Activated CD8-positive, alpha-beta memory T cell treated with anti-CD3 and anti-CD28 coated beads for 1 hour (primary cell): ENCODE measurements around the gene SCLY.

Source experiments
- DNase-seq, 2 donors: peaks; one replicate each; pipeline ENCODE4 v3.0.0-alpha.2; 2020; ENCODE audit warnings: low read depth in 1 of 2; ENCODE audit errors: extremely low read depth in 1 of 2

The SCLY gene

DNA sequence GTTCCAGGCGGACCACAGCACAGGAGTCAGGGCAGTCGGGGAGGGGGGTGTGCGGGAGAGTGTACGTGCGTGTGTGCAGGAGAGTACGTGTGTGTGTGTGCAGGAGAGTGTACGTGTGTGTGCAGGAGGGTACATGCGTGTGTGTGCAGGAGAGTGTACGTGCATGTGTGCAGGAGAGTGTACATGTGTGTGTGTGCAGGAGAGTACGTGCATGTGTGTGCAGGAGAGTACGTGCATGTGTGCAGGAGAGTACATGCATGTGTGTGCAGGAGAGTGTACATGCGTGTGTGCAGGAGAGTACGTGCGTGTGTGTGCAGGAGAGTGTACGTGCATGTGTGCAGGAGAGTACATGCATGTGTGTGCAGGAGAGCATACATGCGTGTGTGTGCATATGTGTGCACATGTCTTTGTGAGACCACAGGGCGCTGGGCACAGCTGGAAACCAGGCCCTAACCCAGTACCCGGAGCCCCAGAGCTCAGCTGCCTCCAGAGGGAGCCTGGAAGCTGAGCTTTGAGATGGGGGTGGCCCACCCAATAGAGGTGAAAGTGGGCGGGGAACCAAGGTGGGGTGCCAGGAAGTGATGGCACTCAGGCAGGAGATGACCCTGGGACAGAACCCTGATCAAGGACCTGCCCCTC, 63.8 kb downstream of the SCLY start:
- DNase-seq = no peak

DNA sequence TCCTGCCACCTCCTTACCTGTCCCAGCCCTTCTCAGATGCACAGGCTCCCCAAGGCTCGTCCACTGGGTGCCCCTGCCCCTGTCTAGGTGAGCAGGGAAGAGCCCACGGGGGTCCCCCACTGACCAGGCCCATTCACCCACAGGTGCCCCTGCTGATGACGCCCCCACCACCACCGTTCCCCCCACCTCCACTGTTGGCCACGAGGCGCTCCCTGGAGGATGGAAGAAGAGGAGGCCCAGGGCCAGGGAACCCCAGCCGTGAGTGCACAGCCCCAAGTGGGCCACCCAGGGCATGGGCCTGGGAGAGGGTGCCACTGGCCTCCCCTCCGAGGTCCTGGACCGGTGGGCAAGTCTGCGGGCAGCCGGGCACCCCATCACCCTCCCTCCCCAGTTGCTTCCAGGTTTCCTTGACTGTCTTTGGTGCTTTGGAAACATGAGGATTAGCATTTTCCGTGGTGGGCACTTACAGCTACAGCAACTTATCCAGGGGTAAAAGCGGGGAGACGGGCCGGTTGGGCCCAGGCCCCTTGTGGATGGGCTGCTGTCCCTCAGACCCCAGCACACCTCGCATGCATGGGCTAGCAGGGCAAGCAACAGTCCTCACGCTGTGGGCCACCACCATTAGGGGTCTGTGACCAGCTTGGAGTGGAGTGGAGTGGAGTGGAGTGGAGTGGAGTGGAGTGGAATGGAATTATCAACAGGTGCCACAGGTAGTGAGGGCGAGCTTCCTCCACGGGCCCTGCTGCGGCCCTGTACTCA, 64.5 kb downstream of the SCLY start:
- no peak for DNase-seq

DNA sequence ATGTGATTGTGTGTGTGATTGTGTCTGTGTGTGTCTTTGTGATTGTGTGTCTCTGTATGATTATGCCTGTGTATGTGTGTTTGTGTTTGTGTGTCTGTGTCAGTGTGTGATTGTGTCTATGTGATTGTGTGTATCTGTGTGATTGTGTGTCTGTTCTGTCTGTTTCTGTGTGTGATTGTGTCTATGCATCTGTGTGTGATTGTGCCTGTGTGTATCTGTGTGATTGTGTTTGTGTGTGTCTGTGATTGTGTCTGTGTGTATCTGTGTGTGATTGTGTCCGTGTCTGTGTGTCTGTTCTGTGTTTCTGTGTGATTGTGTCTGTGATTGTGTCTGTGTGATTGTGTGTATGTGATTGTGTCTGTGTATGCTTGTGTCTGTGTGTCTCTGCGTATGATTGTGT, 65.5 kb downstream of the SCLY start:
- no peak for DNase-seq

DNA sequence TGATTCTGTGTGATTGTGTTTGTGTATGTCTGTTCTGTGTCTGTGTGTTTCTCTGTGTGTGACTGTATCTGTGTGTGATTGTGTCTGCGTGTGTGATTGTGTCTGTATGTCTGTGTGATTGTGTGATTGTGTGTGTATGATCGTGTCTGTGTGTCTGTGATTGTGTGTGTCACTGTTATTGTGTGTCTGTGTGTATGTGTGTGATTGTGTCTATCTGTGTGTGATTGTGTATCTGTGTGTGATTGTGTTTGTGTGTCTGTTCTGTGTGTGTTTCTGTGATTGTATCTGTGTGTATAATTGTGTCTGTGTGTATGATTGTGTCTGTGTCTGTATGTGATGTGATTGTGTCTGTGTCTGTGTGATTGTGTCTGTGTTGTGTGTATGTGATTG, 66.0 kb downstream of the SCLY start:
- no peak for DNase-seq

DNA sequence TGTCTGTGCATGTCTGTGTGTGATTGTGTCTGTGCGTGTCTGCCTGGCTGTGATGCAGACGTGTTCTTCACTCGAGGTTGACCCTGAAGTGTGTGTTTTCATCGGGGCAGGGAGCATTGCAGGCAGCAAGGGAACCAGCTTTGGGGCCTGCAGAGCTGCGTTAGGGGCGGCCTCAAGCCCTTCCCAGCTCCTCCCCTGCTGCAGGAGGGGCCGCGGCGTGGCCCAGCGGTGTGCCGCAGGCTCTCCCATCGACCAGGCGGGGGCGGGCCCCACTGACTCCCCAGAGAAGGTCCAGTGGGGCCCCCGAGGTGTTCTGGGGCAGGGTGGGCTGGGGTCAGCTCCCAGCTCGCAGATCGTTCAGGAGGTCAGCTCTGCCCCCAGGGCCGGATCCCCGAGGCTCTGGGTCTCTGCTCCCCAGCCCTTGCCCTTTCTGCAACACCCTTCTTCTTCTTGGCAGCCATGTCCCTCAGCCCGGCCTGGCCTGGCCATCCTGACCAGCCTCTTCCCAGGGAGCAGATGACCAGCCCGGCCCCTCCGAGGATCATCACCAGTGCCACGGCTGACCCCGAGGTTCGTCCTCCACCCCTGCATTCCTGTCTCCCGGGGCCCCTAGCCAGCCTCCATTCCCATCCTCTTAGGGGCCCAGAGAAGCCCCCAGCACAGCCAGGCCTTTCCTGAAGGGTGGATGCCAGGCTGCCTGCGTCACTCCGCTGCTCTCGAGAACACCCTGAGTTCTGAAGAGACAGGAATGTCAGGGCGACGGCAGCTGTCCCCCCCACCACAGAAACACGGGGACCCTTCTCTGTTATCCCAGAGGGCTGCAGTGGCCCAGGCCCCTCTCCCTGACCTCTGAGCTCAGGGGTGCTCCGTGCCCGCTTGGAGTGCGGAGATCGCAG, 66.6 kb downstream of the SCLY start:
- no peak for DNase-seq

DNA sequence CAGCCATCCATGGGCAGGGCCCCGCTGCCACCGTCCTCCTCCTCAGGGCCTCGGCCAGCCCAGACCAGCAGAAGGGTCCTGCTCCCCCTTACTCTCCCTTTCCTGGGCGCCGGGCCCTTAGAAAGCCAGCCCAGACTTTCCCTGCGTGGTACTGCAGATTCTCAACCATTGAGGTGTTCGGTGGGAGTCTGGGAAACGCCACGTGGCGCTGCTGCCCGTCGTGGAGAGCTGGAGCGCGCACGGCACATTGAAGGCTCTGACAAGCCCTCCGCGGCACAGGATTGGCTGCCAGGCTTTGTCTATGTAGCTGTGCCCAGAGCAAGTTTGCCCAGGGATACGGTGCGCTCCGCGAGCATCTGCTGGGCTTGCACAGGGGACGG, 67.2 kb downstream of the SCLY start:
- DNase-seq = no peak

DNA sequence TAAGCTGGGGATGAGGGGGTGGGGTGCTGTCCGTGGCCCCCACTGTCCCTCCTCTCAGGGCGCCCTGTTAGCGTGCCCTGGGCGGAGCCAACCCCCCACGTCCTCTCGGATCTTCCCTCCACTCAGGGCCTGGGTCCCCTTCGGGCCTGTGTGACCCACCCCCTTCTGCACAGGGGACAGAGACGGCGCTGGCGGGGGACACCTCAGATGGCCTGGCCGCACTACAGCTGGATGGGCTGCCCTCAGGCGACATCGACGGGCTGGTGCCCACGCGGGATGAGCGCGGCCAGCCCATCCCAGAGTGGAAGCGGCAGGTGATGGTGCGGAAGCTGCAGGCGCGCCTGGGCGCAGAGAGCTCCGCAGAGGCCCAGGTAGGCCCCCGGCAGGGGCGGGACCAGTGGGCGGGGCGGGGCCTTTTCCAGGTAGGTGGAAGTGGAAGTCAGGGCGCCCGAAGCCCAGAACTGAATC, 67.8 kb downstream of the SCLY start:
- DNase-seq = no peak

DNA sequence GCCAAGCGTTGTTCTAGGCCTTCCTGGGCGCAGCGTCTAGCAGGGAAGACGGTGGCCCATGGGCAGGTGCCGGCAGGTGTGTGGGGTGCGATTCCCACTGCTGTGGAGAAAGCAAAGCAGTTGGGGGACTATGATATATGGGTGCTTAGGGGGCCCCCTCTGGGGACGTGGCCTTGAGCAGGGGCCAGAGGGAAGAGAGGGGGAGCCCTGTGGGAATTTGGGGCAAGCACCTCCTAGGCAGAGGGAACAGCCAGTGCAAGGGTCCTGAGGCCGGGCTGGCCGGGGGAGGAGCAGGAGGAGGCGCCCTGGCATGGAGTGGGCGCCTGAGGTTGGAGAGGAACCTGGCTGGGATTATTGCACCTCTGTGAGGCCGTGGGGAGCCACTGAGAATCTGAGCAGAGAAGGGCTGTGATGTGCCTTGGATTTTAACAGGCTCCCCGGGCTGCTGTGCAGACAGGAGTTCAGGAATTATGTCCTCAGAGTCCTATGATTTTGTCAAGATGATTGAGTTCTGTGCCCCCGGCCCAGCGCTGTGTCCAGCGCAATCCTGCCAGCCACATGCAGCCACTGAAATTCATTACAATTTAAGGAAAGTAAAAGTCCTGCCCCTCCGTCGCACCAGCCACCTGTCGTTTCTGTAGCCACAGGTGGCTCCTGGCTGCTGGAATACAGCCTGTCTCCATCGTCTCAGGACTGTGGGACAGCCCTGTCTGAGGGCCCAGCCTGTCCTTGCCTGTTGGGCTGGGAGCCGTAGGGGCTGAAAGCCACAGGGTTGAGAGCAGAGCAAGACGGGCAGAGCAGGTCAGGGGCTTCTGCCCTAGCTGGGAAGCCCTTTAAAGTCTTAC, 68.6 kb downstream of the SCLY start:
- DNase-seq = no peak

DNA sequence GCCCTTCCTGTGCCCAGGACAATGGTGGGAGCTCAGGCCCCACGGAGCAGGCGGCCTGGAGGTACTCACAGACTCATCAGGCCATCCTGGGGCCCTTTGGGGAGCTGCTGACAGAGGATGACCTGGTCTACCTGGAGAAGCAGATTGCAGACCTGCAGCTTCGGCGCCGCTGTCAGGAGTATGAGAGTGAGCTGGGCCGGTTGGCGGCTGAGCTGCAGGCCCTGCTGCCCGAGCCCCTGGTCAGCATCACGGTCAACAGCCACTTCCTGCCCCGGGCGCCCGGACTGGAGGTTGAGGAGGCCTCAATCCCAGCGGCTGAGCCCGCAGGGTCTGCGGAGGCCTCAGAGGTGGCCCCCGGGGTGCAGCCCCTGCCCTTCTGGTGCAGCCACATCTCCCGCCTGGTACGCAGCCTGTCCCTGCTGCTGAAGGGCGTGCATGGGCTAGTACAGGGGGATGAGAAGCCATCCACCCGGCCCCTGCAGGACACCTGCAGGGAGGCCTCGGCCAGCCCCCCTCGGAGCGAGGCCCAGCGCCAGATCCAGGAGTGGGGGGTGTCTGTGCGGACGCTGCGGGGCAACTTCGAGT, 69.4 kb downstream of the SCLY start:
- DNase-seq = no peak

DNA sequence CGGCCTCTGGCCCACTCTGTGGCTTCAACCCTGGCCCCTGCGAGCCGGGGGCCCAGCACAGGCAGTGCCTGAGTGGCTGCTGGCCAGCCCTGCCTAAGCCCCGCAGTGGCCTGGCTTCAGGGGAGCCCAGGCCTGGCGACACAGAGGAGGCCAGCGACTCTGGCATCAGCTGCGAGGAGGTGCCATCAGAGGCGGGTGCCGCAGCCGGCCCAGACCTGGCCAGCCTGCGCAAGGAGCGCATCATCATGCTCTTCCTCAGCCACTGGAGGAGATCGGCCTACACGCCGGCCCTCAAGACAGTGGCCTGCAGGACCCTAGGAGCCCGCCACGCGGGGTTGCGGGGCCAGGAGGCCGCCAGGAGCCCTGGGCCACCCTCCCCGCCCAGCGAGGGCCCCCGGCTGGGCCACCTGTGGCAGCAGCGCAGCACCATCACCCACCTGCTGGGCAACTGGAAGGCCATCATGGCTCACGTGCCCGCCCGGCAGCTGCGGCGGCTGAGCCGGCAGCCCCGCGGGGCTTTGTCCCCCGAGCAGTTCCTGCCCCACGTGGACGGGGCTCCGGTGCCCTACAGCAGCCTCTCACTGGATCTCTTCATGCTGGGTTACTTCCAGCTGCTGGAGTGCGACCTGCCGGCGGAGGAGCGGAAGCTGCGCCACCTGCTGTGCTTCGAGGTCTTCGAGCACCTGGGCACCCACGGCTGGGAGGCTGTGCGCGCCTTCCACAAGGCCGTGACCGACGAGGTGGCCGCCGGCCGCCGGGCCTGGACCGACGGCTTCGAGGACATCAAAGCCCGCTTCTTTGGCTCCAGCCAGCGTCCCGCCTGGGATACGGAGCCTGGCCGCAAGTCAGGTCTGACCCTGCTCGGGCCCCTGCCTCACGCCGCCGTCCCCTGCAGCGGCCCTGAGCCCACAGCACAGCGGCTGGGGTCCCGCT, 70.2 kb downstream of the SCLY start:
- DNase-seq = no peak

DNA sequence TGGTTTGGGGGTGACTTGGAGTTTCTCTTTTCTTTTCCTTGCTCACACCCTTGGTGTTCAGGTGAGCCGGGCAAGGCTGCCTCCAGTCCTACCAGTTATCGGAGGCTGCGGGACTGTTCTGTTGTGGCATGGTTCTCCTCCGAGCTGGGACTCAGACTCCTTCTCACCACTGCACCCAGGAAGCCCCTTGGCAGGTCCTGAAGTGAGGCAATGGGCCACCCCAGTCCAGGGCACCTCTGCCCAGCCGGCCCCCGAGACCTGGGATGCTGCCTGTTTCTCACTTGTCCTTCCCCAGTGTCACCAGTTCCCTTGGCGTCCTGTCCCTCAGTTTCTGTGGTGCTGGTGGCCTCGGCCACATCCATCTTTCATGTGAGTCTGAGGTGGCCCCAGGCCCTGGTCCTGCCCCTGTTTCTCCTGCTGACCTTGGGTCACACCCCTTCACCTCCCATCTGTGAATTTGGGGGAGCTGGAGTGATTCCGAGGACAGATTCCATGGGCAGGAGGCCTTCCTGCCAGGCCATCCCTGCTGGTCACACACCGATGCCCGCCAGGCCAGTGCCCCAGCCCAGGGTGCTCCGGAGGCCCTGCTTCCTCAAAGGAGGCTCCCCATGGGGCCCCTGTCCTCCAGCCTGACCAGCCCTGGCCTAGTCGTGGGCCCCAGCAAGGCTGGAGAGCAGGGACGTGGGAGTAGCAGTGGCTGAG, 71.1 kb downstream of the SCLY start:
- no peak for DNase-seq

DNA sequence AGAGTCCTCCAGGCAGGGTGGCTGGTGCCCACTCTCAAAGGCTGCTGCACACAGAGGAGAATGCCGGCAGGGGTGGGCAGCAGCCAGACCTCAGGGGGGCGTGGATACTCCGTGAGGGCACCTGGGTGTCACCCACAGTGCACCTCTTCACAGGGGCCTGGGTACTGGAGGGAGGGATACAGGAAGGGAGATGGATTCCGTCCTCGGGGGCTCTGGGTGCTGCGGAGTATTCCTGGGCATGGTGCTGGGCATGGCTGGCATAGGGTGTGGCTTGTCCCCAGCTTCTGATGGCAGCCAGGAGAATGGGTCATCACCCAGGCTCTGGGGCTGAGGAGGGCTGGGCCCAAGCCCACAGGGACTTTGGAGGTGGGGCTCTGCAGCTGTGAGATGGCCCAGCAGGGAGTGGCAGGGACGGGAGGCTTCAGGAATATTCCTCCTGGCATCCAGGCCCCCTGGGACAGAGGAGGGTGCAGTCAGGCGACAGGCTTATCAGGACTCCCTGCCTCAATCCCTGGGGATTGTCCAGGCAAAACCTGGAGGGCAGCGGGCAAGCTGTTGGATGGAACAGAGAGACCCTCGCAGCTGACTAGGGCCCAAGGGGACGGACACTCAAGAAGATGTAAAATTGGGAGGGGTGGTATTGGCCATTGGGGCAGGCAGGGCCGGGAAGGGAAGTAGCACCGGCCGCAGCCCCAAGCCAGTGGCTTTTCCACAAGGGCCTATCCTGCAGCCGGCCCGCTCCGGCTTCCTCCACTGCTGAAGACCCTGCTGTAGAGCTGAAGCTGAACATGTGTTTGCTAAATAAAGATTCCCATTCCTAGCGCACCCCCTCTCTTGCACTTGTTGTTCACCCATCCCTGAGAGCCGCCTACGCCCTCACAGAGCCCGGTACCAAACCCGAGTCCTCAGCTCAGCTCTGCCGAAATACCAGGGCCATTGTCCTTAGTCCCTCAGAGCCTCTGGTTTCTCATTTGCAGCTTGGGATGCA, 72.0 kb downstream of the SCLY start:
- DNase-seq = no peak

DNA sequence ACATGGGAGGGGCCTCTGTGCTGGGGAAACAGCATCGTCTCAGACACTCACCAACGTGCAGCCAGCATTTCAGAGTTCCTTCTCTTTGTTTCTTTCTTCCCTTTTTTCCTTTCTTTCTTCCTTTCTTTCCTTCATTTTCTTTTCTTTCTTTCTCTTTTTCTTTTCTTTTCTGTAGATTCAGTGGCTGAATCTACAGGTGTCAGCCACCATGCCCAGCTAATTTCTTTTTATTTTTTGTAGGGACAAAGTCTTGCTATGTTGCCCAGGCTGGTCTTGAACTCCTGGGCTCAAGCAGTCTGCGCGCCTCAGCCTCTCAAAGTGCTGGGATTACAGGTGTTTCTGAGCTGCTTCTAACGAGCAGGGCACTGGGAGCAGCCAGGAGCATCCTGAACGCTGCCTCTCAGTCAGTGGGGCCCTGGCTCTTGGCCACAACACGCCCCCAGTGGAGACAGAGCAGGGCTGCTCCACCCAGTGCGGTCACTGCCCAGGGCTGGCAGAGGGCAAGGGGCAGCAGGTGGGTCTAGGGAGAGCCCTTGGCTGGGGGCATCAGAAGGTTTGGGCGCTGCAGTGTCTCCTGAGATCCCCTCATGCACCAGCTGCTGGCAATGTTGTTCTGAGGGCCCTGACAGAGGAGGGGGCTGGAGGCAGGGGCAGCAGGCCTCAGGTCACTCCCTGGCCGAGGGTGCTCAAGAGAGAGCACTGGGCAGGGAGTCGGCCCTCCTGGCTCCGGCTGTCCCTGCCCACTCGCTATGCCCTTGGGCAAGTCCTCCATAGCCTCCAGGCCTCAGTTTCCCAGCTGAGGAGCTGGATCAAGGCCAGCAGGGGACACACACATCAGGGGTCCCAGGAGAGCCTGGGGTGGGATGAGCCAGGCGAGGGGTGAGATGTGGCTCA, 72.9 kb downstream of the SCLY start:
- DNase-seq = no peak

DNA sequence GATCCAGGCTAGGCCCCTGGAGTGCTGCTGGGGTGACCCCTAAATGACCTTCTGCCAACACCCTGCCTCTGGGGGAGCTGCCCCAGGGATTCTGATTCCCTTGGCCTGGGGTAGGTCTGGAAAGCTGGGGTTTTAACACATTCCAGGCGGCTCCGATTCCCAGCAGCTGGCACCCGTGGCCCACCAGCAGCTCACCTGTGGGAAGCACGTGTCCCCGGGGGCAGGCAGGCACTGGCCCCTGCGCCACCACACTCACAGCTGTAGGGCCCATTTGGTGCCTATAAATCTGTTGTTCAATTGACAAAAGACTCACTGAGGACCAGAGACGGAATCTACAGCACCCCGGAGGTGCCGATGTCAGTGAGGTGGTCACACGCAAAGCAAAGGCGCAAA, 73.6 kb downstream of the SCLY start:
- DNase-seq = no peak

DNA sequence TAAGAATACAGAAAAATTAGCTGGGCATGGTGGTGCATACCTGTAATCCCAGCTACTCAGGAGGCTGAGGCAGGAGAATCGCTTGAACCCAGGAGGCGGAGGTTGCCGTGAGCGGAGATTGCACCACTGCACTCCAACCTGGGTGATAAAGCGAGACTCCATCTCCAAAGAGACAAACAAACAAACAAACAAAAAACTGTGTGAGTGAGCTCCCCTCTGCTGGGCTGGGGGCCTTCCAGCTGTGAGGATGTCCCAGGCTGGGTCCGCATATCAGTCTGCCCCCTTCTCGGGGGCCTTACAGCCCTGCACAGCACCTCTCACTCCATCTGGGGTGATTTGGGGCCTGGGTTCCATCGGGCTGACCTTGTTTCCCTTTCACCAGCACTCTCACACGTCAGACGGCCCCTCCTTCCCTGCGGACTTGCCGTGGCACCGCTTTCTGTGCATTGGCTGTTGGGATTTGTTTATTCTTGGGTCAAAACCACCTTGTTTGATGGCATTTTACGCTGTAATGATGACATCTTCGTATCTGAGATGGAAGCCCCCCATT, 74.9 kb downstream of the SCLY start:
- DNase-seq = no peak

DNA sequence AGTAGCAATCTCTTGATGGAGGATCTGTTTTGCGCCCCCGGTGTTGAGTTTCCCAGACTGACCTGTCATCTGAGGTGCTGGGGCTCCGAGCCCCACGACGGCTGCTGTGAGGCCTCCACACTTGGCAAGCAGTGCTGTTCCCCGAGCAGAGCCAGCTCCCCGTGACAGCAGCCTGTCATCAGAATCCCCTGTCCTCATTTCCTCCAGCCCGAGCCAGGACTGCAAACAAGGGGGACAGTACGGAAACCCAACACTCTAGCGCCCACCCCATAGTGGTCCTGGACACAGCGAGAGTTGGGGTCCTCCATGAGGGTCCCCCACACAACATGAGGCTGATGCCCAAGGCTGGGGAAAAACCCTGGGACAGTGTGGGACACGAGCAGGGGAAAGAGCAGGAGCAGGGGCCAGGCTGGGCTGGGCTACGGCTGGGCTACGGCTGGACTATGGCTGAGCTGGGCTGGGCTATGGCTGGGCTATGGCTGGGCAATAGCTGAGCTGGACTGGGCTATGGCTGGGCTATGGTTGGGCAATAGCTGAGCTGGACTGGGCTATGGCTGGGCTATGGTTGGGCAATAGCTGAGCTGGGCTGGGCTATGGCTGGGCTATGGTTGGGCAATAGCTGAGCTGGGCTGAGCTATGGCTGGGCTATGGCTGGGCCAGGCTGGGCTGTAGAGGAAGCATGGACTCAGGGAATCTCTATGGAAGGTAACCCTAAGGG, 76.2 kb downstream of the SCLY start:
- DNase-seq = no peak
